Hepatocyte (in vitro differentiated cells): ENCODE data around the gene CHST11. TPM values are rescaled to one million over a fixed set of nuclear protein-coding genes. Genes with fewer than 3 reads are reported as not detected.

Experiments used
- DNase-seq: peaks from one replicate; pipeline ENCODE4 v3.0.0-alpha.2; 2016; ENCODE audit warnings: low spot score
- H2AFZ ChIP-seq: fragments of 200-600 bp; sonication (generic); 2 replicates; pipeline ENCODE4 v1.6.0; 2016; ENCODE audit warnings: antibody characterized with exemption, mild to moderate bottlenecking
- H3K27ac ChIP-seq: fragments of 200-600 bp; sonication (generic); 2 replicates; pipeline ENCODE4 v1.5.1; 2016; ENCODE audit warnings: mild to moderate bottlenecking
- H3K27me3 ChIP-seq: fragments of 200-600 bp; sonication (generic); 2 replicates; pipeline ENCODE4 v1.6.1; 2016
- H3K36me3 ChIP-seq: fragments of 200-600 bp; sonication (generic); replicated peaks from 2 replicates; pipeline ENCODE4 v1.5.1; 2016; ENCODE audit warnings: low read depth; ENCODE audit not compliant: insufficient read depth
- H3K4me1 ChIP-seq: fragments of 200-600 bp; sonication (generic); 2 replicates; pipeline ENCODE4 v1.5.1; 2016; ENCODE audit warnings: mild to moderate bottlenecking, moderate library complexity; ENCODE audit not compliant: insufficient read depth
- H3K4me2 ChIP-seq: fragments of 200-600 bp; sonication (generic); 2 replicates; pipeline ENCODE4 v1.6.0; 2016
- H3K4me3 ChIP-seq: fragments of 200-600 bp; sonication (generic); 2 replicates; pipeline ENCODE4 v1.5.1; 2016; ENCODE audit warnings: mild to moderate bottlenecking
- H3K79me2 ChIP-seq: fragments of 200-600 bp; sonication (generic); 2 replicates; pipeline ENCODE4 v1.6.0; 2017; ENCODE audit warnings: mild to moderate bottlenecking
- H3K9me2 ChIP-seq: fragments of 200-600 bp; sonication (generic); replicated peaks from 2 replicates; pipeline ENCODE4 v1.6.0; 2017; ENCODE audit warnings: mild to moderate bottlenecking; ENCODE audit not compliant: insufficient read depth
- H3K9me3 ChIP-seq: fragments of 200-600 bp; sonication (generic); 2 replicates; pipeline ENCODE4 v1.5.1; 2016; ENCODE audit warnings: low read depth, mild to moderate bottlenecking
- H4K20me1 ChIP-seq: fragments of 200-600 bp; sonication (generic); 2 replicates; pipeline ENCODE4 v1.6.0; 2016; ENCODE audit warnings: mild to moderate bottlenecking; ENCODE audit not compliant: insufficient read depth, poor library complexity, severe bottlenecking
- EZH2 ChIP-seq: fragments of 200-600 bp; sonication (generic); IDR thresholded peaks from 2 replicates; pipeline ENCODE4 v1.6.1; 2016; ENCODE audit warnings: antibody characterized with exemption, mild to moderate bottlenecking, borderline replicate concordance
- EZH2phosphoT487 ChIP-seq: fragments of 200-600 bp; sonication (generic); IDR thresholded peaks from one replicate; pipeline ENCODE4 v1.6.1; 2018; ENCODE audit warnings: antibody characterized with exemption, mild to moderate bottlenecking, low read depth, moderate library complexity; ENCODE audit not compliant: unreplicated experiment, severe bottlenecking
- WGBS: methylation state at CpG from one replicate; pipeline ENCODE4 v1.1.6; 2016; ENCODE audit warnings: low lambda C conversion rate; ENCODE audit errors: missing lambda C conversion rate; 5-methylcytosine and 5-hydroxymethylcytosine counted together
- polyA plus RNA-seq: library from polyadenylated mRNA; unstranded; fragments of >200 nt; fragmentation: Nextera tagmentation; extraction: Ambion mirVana; gene quantifications from 2 replicates; pipeline ENCODE4 v1.2.1, GENCODE V29; 2016
- total RNA-seq: library from RNA; depleted of rRNA; stranded (reverse); fragments of >200 nt; gene quantifications from 2 replicates; pipeline ENCODE4 v1.2.3, GENCODE V29; 2014
- TF ChIP-seq, protein P1 (sequence below): fragments of 200-600 bp; sonication (generic); IDR thresholded peaks from 2 replicates; pipeline ENCODE4 v1.5.1; 2016; ENCODE audit warnings: antibody characterized with exemption, mild to moderate bottlenecking; ENCODE audit not compliant: poor library complexity

Gene CHST11
- total and polyA plus RNA-seq, 2 experiments from 2014 or later, result 5.2 to 8.9 TPM

DNA sequence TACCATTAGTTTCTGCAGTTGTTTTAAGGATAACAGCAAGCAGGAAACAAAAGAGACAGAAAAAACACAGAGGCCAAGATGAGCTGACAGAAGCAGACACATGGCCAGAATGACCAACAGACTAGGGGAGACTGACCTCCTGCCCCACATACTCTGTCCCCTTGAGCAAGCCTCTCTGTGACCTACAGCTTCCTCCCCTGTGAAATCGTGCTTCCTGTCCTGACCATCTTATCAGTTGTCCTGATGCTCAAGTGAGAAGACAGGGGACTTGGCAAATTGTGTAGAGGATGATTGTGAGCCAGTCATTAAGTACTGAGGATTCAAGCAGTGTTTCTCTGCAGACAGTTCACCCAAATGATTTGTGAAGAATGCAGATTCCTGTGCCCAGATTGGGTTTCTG is 272.3 kb downstream of the CHST11 start:
- Histone ChIP-seq H3K9me3 (no peaks in the 10 kb centered on the region), H3K4me3 (no peak overlapping the region), H3K9me2 (no peaks in the 10 kb centered on the region), H3K36me3 (no peaks in the 10 kb centered on the region), H3K4me2 (no peak overlapping the region), H4K20me1 (no peaks in the 10 kb centered on the region), H3K27ac (no peak overlapping the region), H3K27me3 (no peaks in the 10 kb centered on the region), H3K4me1 (no peaks in the 10 kb centered on the region), H3K79me2 (no peaks in the 10 kb centered on the region), H2AFZ (no peak overlapping the region)
- TF ChIP-seq EZH2phosphoT487, result no peak
- TF ChIP-seq EZH2, result no peak
- TF ChIP-seq, protein P1, sequence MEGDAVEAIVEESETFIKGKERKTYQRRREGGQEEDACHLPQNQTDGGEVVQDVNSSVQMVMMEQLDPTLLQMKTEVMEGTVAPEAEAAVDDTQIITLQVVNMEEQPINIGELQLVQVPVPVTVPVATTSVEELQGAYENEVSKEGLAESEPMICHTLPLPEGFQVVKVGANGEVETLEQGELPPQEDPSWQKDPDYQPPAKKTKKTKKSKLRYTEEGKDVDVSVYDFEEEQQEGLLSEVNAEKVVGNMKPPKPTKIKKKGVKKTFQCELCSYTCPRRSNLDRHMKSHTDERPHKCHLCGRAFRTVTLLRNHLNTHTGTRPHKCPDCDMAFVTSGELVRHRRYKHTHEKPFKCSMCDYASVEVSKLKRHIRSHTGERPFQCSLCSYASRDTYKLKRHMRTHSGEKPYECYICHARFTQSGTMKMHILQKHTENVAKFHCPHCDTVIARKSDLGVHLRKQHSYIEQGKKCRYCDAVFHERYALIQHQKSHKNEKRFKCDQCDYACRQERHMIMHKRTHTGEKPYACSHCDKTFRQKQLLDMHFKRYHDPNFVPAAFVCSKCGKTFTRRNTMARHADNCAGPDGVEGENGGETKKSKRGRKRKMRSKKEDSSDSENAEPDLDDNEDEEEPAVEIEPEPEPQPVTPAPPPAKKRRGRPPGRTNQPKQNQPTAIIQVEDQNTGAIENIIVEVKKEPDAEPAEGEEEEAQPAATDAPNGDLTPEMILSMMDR, result no peak
- 36% methylated on average over 1 of the region's 1 CpG for WGBS
- no peak for DNase-seq

DNA sequence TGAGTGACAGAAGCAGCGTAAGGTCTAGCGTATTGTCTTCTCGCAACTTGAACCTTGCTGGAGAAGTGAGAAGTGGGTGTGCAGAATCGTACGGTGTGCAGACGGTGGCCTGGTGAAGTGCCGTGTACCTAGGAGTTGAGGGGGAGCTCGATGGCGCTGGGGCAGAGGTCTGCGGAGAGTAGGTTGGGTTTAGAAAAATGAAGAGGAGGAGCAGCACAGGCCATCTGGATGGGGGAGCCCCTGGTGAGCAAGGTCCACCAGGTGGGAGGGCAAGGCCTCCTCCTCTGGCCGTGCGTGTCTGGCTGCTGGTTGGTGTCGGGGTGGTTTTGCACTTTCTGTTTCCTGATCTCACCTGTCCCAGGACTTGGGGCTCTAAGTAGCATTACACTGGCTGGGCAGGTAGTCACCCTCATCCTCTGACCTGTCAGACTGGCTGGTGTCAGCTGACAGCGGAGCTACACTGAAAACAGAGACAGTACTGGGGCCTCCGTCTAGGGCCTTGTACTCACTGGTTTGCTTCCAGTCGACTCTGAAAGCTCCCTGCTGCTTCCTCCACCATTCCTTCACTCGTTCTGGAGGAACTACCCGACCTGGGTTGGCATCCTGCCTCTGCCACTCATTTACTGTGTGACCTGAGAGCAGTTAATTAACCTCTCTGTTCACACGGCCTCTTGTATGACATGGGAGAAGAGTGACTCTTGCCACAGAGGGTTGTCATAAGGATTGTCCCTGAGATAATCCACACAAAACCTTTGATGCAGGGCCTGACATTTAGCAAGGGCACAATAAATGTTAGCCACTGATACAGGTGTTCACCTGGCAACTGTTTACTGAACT is 273.1 kb downstream of the CHST11 start:
- no peak overlapping the region for H2AFZ ChIP-seq
- H3K9me2 ChIP-seq, result no peaks in the 10 kb centered on the region
- H3K4me1 ChIP-seq, result peaks cover 4% of the 10 kb centered on the region
- TF ChIP-seq EZH2phosphoT487 (no peak), EZH2 (no peak)
- no peaks in the 10 kb centered on the region for H3K27me3 ChIP-seq
- no peaks in the 10 kb centered on the region for H3K9me3 ChIP-seq
- no peak overlapping the region for H3K4me3 ChIP-seq
- no peaks in the 10 kb centered on the region for H4K20me1 ChIP-seq
- WGBS, result 87% methylated on average over 19 of the region's 19 CpGs
- no peak overlapping the region for H3K27ac ChIP-seq
- H3K36me3 ChIP-seq, result no peaks in the 10 kb centered on the region
- no peaks in the 10 kb centered on the region for H3K79me2 ChIP-seq
- DNase-seq, result no peak
- H3K4me2 ChIP-seq, result no peak overlapping the region

GRCh38 chr12:104730763-104731162 is 274.0 kb downstream of the CHST11 start:
- Histone ChIP-seq H4K20me1 (no peaks in the 10 kb centered on the region), H3K4me2 (no peak overlapping the region), H3K4me3 (no peak overlapping the region), H3K4me1 (peaks cover 4% of the 10 kb centered on the region), H2AFZ (no peak overlapping the region), H3K9me2 (no peaks in the 10 kb centered on the region), H3K9me3 (no peaks in the 10 kb centered on the region), H3K27me3 (no peaks in the 10 kb centered on the region), H3K27ac (no peak overlapping the region), H3K36me3 (no peaks in the 10 kb centered on the region), H3K79me2 (no peaks in the 10 kb centered on the region)
- no peak for DNase-seq
- WGBS, result 90% methylated on average over 4 of the region's 4 CpGs
- TF ChIP-seq, protein P1, result no peak
- no peak for TF ChIP-seq EZH2phosphoT487
- no peak for TF ChIP-seq EZH2

DNA sequence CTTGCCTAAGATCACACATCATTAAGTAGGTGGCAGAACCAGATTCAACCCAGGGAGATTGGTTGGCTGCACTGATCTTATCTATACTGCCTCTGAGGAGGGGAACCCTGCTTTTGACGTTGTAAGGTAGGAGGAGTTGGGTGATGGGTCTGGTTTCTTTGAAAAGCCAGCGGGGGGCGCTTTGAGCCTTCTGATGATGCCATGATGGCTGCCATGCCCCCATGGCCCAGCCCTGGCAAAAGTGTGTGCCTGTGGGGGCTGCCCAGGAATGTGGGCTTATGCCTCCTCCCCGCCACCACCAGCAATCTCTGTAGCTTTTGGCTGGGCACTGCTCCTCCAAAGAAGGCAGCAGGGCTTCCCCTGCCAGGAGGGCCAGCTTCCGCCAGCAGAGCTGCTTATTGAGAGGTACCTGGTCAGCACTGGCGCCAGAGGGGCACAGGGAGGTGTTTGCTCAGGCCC is 277.0 kb downstream of the CHST11 start:
- Histone ChIP-seq H3K4me2 (no peak overlapping the region), H3K9me2 (no peaks in the 10 kb centered on the region), H3K79me2 (no peaks in the 10 kb centered on the region), H2AFZ (no peak overlapping the region), H3K27ac (no peak overlapping the region), H3K4me3 (no peak overlapping the region), H3K4me1 (peaks cover 11% of the 10 kb centered on the region), H3K27me3 (no peaks in the 10 kb centered on the region), H4K20me1 (no peaks in the 10 kb centered on the region), H3K9me3 (no peaks in the 10 kb centered on the region), H3K36me3 (no peaks in the 10 kb centered on the region)
- WGBS, result 61% methylated on average over 6 of the region's 6 CpGs
- no peak for TF ChIP-seq EZH2
- TF ChIP-seq, protein P1, result no peak
- no peak for TF ChIP-seq EZH2phosphoT487
- DNase-seq, result no peak
